HG03342 (cell line): ENCODE data around the gene EVPL.
"Not testable (repeated sequence)": the region's sequence is repeated elsewhere in the genome, so short reads cannot be mapped to it uniquely, and the experiment has no call there.

Source experiments
- ATAC-seq: cut with Tn5 transposase; IDR thresholded peaks from one replicate; pipeline ENCODE4 v1.9.1; 2021; ENCODE audit warnings: mild to moderate bottlenecking, moderate library complexity; ENCODE audit not compliant: unreplicated experiment

EVPL gene

DNA sequence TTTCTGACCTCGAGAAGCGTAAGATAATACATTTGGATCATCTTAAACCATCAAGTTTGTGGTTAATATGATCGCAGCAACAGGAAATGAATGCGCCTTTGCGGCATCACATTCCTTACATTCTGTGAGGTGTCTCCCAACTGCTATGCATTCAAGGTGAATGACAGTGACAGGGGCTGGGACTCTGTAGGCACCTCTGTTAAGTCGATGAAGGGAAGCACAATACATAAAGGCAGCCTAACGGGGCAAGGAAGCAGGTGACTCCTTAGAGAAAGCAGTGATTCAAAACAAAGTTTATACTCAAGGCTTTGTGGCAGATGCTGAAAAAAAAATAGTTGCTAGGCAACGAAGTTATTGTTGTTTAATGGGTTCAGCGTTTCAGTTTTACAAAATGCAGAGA is 21.6 kb upstream of the EVPL start:
- no peak for ATAC-seq

DNA sequence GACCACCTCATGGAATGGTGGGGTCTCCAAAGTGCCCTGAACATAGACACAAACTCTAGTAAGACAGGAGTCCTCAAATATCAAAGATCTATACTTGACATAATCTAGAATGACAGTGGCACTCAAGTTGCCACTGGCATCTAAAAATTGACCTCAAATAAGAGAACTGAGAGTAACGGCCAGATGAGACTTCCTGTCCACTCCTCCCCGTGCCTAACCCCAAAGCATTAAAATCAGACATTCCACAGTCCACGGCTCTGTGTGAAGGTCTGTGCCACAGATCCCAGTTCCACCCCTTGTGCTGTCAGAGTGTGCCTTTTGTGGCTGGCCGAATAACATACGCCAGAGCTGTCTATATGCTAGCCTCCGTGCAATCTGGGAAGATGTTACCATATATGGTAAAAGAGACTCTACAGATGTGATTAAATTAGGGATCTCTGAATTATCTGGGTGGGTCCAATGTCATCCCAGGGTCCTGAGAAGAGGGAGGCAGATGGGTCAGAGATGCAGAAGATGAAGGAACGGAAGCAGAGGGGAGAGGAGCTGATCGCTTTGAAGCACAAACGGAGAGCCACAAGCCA is 21.0 kb upstream of the EVPL start:
- no peak for ATAC-seq

DNA sequence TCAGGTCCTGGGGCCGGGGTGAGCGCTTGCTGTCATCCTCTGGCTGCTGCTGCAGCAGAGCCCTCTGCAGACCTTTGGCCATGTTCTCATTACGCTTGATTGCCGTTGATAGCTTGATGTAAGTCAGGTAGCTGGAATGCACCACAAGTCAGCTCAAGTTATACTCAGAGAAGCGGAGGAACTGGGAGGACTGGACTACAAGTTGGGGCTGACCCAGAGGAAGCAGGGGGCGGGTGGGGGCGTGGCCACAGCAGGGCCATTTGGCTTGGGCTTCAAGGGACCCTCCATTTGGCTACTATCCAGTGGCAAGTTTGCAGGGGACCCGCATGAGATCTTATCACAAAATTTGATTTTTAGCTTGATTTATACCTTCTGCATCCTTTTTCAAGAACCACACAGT is 19.0 kb upstream of the EVPL start:
- no peak for ATAC-seq

DNA sequence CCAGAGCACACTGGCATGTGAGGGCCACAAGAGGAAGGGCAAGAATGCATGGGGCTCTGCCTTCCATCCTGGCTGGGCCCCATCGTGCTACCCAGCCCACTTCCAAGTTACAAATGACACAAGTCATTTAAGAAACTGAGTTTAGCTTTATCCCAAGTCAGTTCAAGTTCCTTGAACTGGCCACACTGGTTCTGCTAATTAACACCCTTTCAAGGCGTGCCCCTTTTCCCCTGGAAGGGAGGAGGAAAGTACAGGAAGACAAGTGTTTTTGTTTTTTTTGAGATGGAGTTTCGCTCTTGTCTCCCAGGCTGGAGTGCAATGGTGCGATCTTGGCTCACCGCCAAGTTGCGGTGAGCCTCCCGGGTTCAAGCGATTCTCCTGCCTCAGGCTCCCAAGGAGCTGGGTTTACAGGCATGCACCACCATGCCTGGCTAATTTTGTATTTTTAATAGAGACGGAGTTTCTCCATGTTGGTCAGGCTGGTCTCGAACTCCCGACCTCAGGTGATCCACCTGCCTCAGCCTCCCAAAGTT is 17.4 kb upstream of the EVPL start:
- ATAC-seq = not testable (repeated sequence)

DNA sequence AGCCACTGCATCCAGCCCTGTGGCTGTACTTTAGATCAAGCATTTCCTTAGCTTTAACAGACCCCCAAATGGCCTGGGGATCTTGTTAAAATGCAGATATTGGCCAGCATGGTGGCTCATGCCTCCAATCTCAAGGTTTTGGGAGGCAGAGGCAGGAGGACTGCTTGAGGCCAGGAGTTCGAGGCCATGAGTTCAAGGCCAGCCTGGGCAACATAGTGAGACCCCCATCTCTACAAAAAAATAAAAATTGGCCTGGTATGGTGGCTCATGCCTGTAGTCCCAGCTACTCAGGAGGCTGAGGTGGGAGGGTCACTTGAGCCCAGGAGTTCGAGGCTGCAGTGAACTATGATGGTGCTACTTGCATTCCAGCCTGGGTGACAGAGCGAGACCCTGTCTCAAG is 15.8 kb upstream of the EVPL start:
- not testable (repeated sequence) for ATAC-seq

DNA sequence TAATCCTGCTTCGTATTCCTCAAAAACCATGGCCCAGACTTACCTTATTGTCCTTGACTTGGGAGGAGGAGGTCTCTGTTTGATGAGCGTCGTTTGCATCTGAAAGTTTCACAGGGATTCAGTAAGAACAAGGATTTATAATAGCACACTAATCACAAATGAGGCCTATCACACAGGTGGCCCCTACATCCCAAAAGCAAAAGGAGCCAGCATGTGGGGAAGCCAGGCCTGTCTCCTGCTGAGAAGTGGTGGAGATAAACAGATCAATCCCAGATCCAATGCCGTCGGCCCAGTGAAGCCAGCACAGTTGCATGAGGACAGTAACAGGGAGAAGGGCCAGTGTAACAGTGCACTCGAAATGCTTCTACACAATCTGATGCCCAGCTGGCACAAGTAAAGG is 13.3 kb upstream of the EVPL start:
- ATAC-seq = no peak

DNA sequence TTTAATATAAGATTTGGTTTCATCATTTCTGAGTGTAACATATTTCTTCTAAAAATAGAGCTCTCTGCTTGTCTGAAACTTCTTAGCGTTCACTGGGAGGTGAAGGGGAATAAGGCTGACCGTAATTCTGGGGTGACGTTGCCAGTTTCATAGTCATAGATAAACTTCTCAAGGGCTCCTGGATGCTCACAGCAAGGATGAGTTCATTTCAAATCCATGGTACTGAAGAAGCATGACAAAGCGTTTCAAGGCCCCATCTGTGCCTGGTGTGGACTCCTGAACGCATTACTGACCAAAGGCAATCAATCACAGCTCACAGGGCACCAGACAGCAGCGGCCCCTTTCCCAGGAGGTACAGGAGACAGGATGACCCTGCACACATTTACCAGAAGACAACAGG is 12.0 kb upstream of the EVPL start:
- no peak for ATAC-seq

DNA sequence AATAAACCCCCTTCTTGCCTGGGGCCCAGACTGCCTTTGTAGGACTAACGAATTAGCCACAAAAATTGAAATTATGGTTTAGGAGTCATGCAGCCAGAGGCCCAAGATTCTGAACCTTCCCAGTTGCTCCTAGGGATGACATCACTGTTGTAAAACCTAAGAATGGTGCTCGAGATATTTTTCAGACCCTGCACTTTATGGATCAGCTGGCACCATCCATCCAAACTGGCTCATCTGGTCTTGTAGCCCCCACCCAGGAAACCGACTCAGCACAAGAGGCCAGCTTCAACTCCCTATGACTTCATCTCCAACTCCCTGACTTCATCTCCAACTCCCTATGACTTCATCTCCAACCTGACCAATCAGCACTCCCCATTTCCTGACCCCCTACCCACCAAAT is 10.9 kb upstream of the EVPL start:
- no peak for ATAC-seq

DNA sequence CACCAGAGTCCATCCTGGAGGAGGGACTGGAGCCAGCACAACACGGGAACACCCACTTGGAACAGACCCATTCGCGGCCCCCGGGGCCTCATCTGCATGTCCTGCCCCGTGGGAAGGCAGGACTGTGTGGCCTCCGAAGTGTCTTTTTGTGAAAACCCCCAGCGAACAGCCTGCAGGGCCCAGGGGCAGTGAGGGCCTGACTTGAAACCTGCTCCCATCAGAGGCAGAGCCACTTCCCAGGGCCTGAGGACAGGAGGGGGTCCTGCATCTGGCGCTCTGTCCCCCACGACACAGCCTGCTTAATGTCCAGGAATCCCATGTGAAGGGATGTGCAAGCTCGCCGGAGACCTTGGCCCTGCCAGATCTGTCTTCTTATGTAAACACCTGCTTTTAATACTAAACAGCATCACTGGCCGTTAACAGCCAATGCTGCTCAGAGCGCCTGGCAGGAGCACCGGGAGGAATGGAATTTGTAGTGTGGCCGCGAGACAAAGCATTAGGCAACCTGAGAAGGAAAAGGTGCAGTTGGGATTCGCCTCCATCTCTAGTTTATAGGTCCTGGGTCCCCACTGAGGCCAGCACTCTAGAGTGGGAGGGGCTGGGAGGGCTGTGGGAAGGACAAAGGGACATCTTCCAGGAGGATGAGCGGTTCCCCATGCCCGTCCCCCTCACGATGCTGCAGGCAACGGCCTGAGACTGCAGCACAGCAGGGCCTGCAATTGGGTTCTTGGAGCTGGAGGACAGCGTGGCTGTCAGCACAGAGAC is 9.6 kb upstream of the EVPL start:
- no peak for ATAC-seq

DNA sequence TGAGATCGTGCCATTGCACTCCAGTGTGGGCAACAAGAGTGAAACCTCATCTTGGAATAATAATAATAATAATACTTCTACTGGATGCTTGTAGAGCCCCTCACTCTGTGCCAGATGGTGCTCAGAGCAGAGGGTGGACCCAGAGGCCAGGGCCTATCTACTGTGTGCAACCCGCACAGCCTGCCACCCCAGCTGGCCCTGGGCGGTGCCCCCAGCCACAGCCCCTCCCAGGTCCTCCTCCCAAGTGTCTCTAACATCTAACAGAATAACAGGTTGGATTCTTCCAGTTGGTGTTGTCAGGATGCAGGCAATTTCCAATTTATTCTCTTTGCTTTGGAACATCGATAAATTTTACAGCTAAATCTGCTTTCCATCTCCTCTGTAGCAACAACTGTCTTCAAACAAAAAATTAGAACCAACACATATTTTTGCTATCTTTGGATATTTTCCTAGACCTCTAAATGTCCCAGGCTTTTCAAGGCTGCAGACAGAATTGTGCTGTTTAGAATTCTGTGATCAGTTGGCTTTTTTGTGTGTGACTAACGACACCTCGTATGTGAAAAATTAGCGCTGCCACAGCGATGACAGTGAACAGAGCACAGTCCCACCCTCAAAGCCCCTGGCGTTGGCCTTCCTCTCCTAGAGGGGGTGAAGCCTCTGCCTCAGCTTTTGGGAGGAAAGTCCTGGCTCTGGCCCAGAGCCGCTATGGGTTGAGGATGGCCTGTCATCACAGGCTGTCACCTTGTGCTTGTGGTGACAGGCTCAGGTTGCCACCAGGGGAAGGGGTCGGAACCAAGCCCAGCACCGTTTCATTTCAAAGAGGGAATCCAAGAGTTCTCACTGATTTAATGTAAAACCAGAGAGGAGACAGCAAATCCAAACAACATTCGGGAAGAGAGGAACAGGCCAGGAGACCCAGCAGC is 7.6 kb upstream of the EVPL start:
- ATAC-seq = no peak

DNA sequence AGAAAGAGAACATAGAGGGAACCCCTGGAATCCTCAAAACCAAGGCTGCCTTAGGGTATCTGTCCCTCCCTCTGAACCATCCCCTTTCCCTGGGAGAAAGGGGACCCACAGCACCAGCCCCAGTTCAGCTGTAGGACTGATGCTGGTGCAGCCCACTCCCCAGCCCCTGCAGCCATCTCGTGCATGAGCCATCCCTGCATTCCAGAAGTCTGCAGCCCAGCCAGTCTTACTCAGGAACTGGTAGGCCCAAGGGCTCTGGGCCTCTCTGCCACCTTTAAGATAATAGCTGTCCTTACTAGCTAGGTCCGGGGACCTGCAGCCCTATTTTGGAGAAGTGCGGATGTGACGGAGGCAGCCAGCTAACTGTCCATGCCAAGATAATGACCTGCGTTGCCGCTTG is 6.0 kb upstream of the EVPL start:
- ATAC-seq = no peak

DNA sequence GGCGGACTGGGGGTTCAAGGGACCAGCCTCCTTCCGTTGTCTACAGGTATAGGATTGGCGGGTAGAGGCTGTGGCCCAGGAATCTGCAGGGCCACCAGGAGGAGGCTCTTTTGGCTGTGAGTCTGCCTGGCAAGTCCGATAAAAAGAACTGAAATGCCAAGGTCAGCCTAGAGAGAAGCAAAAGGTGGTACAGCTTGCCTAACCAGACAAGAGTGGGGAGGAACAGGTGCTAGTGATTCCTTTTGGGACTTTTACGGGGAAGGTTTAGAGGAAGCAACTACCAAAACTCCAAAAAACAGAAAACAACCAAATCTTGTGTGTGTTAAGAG is 5.6 kb upstream of the EVPL start:
- ATAC-seq = no peak

DNA sequence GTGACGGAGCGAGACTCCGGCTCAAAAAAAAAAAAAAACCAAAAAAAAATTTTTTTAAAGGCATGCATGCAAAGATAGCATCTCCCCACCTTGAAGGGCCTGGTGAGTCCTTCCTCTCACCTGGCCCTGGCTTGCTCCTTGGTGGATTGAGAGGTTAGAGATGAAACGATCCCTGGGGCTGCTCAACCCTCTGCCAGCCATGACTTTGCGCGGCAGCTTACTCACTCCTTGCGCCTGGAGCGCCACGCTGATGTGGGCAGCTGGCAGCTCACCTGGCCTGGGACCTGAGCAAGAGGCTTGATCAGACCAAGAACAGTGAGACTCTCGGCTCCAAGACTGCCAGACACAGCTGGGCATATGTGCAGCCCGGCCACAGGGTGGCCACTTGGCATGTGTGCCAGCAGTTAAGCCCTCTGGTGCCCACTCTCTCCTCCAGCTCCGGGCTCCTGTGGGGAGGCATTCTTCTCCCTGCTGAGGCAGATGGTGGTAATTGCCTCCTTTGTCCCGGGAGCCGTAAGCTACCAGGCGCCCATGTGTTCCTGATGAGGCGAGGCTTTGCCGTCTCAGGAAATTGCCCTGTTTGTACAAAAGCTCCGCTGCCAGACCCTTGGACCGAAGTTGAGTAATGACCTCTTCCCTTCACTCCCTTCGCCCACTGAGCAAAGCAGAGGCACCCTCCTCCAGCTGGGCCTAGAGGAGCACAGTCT is 5.1 kb upstream of the EVPL start:
- ATAC-seq = no peak

DNA sequence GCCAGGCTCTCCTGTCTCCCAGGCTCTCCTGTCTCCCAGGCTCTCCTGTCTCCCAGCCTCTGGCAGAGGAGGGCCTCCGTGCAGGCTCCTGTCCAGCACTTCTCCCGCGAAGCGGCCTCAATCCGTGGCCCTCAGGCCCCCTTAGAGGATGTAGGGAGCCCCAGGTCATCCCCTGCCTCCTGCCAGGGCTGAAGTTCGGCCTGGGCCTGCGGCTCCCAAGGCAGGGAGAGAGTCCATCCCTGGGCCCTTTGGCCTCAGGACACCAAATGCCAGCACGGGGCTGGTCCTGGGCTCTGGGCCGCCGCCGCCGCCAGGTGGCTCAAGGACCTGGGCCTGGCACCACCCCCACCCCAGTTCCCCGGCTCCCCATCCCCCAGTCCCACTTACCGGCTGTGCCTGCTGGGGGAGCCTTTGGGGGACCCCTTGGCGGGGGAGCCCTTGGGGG is 370 bp downstream of the EVPL start:
- no peak for ATAC-seq

DNA sequence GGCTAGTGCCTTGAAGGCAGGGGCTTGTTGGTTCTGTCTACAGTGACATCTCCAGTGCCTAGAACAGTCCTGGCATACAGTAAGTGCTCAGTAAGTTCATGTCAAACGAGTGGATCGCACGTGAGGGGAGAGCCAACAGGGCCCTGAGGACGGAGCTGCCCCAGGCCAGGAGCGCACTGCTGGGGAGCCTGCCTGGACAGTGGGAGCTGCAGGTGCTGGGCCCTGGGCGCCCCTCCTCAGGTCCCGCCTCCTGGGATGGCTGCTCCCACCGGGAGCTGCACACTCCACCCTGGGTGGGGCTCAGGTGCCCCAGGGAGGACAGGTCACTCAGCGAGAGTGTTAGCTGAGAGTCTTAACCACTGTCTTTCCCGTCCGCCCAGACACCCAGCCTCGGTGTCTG is 1.8 kb downstream of the EVPL start:
- ATAC-seq = no peak

DNA sequence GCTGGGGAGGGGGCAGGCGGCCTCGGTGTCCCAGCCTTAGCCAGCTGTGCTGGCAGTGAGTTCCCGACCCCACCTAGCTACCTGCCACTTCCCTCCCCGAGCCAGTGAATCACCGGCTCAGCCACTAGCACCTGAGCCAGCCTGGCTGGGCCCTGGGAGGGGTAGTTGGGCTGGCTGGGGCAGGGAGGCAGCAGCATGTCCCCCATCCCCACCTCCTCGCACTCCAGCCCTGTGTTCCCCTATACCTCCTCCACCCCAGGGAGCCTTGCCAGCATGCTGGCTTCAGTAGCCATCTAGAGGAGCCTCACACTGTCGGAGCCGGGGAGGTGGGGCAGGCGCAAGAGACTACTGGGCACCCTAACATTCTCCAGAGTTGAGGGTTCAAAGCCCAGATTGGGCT is 2.8 kb downstream of the EVPL start:
- ATAC-seq = no peak

DNA sequence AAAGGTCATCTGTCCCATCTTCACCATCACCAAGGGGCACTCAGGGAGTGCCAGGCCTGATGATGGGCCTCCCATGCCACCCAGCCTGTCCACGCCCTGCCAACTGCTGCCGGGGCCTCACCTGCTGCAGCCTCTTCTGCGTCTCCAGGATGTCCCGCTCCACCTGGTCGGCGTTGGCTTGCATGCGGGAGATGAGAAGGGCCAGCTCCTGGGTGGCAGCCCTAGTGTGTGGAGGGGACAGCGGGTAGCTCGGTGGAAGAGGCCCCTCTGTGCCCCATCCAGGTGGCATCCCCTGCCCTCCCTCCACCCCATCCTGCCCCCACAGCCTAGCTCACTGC is 3.2 kb downstream of the EVPL start:
- ATAC-seq = no peak

DNA sequence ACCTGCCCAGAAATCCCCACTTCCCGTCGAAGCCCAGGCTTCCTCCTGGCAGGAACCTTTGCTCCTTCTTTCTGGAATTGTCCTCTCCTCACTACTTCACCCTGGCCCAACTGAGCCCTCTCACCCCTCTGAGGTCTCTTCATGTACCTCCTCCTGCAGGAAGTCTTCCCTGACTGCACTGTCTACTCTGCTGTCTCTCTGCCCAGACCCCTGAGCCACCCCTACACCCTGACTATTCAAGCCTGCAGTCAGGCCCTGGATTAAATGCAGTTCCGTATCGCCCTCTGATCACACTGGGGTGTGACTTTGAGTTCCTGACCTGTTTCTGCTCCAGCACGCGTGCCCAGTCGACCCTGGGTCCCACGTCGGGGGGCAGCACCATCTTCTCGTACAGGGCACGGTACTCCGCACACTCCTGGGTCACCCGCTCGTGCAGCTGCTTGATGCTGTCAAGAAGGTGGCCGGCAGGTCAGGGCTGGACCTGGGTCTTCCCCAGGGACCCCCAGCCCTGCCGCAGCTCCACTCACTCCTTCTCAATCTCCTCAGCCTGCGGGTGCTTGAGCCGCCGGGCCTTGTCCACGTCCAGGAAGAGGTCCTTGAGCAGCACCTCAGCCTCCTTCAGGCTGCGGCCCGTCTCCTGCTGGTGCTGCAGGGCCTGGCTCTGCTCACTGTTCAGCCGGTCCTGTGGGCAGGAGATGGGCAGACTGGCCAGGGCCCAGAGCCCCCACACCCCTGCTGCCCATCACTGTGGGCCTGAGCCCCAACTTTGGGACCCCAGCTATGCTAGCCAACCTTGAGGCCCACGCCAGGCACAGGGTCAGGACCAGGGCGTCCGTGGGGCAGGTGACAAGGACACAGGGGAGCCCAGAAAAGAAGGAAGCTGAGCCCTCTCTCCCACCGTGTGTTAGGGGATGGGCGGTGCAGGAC is 3.9 kb downstream of the EVPL start:
- ATAC-seq = no peak

DNA sequence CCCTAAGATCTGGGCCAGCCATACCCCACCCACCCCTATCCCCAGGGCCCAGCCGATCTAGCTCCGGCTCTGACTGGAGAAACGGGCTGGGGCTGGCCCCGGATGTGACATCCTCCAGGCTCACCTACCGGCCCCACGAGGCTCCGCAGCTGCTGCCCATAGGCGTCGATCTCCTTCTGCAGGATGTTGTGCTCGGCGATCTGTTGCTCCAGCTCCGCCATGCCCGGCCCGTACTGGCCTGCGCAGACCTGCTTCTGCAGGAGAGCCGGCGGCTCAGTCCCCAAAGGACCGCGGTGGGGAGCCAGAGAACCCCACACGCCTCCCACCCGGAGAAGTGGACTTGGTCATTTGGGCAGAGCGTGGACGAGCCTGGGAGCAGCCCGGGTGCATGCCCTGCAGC is 4.8 kb downstream of the EVPL start:
- ATAC-seq = no peak

DNA sequence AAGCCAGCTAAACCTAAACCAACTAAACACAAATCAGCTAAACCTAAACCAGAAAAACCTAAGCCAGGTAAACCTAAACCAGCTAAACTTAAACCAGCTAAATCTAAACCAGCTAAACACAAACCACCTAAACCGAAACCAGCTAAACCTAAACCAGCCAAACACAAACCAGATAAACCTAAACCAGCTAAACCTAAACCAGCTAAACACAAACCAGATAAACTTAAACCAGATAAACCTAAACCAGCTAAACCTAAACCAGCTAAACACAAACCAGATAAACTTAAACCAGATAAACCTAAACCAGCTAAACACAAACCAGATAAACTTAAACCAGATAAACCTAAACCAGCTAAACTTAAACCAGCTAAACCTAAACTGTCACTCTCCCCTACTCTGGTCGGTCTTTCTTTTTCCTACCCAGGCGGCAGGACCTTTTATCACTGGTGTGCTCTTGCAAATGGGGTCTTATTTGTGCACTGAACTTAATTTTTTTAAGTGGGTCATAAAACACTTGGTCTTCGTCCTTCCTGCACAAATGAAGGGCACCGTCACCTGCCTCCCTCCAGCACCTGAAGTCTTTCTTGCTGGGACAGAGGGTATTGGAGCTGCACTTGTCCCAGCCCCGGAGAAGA is 7.2 kb downstream of the EVPL start:
- no peak for ATAC-seq
